Measurements from ENCODE around the gene PXMP4.
A peak's percentile ranks its signal among the peaks of the same experiment; 100 is the strongest.

PXMP4 gene

GRCh38 chr20:33681288-33681687 lies 38.8 kb downstream of the PXMP4 start:
- DNase-seq = no peak

- peak; percentile 89 for DNase-seq
Measured at GRCh38 chr20:33680686-33681085, 39.4 kb downstream of the PXMP4 start.

- no peak for DNase-seq
Measured at GRCh38 chr20:33679758-33680485, 40.2 kb downstream of the PXMP4 start.

GRCh38 chr20:33677991-33678702 lies 42.0 kb downstream of the PXMP4 start:
- no peak for DNase-seq

DNA sequence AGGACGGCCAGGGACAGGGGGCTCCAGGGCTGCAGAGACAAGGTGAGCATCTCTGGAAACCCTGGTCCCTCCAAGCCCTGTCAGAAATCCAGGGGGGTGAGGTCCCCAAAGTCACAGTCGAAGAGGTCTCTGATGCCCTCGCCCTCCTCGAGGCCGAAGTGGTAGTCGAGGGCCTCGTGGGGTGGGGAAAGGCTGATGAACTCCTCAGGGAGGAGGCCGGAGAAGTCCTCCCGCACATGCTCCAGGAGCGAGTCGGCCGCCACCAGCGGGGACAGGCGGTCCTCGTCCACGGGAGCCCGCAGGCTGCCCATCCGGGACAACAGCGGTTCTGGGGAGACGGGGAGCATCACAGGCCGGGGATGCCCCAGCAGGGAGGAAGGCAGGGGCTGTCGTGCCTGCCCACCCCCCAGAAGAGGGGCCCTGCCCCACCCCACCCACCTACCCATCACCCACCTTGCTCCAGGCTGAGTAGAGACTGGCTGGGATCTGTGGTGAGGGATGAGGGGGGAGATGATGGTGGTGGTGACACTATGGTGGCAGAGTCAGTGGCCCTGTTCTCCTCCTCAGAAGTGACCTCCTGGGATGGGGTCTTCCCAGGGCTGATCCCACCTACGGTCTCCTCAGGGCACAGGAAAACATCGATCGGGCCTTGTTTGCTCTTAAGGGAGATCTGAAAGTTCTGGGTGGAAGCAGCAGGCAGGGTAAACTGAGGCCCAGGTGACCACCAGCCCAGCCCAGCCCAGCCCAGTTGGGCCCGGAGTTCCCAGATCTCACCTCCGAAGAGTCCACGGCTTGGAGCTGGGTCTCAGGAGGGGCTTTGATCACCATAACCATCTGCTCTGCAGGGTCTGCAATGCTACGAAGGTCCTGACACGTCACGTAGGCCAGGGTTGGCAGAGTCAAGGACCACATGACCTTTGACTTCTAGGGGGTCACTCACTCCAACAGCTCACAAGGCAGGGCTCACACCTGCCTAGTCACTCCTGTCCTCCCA lies 43.2 kb downstream of the PXMP4 start:
- DNase-seq = no peak

DNA sequence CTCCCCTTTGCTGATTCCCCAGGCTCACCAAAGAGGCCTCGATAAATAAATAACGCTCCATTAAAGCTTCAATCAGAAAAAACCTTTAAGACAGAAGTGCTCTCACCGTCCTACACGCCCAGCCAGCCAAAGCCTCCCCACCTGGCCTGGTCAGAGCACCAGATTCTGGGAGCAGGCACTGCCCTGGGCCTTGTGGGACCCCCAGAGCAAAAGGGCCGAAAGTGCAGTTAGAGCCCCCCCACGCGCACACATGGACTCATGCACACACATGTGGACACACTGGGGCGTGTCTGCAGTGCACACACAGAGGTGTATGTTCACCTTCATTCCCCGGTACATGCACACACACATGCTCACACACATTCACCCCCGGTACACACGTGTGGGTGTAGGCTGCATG lies 44.0 kb downstream of the PXMP4 start:
- no peak for DNase-seq

DNA sequence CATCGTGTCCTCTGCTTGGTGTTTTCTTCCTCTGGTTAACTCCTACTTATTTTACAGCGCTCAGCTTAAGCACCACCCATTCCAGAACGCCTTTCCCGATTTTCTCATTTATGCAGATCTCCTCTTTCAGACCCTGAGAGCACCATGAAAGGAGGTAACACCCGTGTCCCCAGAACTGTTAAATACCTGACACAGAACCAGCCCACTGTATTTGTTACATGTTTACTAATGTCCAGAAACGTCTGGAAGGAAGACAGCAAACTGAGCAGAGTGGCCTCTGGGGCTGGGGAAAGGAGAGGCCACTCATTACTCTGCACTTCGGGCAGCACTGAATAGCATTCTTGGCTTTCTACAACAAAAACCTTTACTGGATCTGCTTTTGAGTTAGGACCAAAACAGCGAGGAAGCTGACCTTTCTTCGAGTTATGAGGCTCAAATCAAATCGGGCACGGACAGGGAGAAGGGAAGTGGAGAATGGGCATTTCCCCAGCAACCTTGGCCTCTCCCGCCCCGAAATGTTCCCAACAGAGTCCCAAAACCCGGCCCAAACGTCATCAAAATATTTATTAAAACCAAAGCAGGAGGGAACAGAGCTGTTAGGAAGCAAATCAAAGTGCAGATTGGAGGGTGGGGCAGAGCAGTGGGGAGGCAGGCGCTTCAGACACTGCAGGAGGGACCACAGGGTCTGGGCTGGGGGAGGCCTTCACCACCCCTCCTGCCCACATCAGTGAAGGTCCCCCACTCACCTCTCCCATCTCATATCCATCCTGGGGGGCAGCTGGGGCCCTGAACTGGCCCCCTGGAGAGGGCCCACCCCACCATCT lies 44.8 kb downstream of the PXMP4 start:
- no peak for DNase-seq

DNA sequence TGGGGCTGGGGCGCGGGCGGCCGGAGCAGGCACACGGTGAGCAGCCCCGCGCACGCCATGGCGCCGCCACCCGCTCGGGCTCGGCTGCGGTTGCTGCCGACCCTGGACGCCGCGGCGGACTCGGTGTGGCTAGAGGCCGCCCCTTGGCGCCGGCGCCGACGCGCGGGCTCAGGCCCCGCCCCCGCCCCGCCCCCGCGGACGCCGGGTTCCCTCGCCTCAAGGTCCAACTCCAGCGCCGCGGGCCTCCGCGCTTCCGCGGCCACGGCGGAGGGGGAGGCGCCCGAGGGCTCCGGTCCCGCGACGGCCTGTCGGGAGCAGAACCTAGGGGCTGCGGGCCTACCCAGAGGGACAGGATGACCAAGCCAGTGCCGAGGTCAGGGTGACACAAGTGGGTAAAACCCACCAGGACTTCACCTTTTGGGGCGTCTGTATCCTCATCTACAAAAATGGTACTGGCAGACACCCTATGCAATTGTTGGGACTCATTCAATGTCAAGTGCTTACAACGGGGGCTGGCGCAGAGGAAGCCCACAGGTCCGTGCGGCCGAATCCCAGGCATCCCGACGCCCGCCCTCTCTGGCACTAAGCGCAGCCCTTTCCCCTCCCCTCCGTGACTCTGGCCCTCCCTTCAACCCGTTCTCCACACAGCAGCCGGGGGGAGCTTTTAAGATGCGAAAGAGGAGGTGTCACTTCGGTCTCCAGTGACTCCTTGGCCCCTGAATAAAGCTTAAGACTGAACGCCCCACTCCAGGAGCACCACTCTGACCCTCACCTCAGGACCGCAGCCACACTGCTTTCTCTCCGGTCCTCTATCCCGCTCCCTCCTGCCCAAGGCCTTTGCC lies 45.6 kb downstream of the PXMP4 start, which contains the start of gene NECAB3:
NECAB3 (minus strand) TSS at position 135 of the 842 bp plus-strand sequence; CDS start at position 59, 76 bp downstream.
- peak; percentile 78 for DNase-seq

DNA sequence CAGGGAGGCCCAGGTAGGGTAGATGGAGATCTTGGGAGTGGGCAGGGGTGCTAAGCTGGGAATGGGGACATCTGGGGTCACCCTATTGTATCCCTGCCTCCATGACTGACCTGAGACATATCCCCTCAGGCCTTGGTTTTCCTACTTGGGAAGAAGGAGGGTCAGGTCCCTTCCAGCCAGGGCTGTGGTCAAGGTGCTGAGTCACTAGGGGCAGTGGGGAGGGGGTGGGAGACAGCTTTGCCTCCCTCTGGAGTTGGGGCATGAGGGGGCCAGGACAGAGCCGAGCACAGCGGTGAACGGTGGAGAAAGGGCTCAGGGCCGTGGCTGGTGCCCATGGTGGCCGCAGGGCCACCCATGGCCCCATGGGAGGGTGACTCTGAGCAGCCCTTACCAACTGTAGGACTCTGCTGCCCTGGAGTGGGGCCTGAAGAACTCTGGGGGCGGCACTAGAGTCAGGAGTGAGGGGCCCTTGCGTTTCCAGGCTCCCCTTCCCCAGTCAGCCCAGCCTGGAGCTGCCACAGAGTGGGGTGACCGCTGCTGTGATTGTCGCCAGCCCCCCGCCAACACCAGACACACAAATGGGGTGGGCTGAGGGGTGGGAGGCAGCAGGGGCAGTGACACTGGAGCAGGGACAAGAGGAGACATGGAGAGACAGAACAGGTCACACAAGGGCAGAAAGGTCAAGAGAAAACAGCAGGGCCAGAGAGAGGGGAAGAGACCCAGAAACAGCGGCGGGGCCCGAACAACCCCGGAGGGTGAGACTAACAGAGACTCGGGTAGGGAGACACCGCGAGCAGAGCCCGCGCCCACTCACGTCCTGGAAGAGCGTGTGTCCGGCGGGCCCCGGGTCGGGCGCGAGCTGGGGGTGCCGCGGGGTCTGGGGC lies 46.5 kb downstream of the PXMP4 start:
- no peak for DNase-seq

DNA sequence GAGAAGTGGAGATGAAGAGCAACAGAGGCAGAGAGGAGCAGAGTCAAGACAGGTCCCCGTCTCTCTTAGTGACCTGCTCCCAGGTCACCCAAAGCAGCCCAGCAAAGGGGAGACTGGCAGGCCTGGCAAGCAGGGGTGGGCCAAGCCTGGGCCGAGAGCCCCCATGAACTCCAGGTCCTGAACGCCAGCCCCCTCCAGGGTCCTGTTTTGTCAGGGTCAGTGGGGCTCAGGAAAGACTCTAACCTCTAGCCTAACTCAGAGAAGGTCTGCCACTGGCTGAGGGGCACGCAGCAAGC lies 47.0 kb downstream of the PXMP4 start:
- no peak for DNase-seq

- DNase-seq = no peak
Measured at GRCh38 chr20:33672426-33673113, 47.5 kb downstream of the PXMP4 start.

DNA sequence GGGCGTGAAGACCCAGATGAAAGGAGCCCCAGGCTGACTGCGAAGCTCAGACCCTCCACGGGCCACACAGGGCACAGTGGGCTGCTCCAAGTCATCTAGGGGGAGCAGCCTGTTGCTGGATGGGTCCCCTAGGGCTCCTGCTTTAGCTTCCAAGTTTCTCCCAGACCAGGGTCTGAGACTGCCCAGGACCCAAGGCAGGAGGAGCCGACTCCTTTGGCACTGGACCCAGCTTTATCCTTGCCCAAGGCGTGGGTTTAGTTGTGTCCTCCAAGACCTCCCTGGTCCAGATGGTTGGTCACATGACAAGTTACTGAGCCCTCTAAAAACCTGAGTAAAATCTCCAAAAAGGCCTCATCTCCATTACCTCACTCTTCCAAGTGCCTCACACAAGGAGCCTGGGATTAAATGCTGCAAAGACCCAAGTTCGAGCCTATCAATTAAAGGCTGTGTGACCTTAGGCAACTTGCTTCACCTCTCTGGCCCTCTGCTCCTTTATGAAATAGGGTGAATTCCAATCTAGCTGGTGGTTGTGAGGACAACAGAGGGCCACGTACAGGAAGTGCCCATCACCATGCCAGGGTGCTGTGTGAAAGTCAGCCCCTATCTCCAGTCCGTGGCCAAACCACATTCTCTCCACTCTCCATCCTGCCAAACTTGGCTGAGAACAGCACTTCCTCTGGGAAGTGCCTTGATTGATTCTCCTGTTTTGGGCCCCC lies 48.4 kb downstream of the PXMP4 start:
- no peak for DNase-seq

DNA sequence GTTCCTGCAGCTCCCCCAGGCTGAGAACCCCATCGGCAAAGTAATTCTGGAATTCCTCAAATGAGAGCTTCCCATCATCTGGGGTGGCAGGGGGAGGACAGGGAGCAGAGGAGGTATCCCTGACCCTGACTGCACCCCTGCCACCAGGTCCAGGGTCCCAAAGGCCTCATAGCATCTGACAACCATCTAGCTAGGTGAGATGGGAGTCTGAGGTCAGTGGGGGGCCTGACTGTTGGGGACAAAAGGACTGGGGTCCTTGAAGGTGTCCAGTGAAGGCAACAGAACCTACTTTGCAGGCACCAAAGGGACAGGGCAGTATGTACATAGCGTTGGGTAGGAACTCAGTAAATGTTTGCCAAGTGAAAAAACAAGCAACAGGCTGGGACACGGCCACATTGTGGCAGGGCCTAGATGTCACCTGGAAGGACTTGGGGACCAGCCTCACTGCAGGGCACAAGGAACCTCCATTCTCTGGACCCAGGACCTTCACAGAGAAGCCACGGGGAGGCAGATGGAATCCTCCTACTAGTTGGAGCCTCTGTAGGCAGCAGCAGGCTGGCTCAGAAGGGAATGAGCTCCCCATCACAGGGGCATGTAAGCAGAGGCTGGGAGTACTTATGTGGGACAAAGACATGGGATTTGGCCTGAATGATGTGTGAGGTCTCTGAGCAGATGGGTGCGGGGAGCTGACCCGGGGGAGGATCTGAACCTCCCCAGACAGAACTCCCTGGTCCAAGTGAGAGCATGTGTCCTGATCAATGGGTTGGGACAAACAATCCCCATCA lies 49.2 kb downstream of the PXMP4 start:
- no peak for DNase-seq

DNA sequence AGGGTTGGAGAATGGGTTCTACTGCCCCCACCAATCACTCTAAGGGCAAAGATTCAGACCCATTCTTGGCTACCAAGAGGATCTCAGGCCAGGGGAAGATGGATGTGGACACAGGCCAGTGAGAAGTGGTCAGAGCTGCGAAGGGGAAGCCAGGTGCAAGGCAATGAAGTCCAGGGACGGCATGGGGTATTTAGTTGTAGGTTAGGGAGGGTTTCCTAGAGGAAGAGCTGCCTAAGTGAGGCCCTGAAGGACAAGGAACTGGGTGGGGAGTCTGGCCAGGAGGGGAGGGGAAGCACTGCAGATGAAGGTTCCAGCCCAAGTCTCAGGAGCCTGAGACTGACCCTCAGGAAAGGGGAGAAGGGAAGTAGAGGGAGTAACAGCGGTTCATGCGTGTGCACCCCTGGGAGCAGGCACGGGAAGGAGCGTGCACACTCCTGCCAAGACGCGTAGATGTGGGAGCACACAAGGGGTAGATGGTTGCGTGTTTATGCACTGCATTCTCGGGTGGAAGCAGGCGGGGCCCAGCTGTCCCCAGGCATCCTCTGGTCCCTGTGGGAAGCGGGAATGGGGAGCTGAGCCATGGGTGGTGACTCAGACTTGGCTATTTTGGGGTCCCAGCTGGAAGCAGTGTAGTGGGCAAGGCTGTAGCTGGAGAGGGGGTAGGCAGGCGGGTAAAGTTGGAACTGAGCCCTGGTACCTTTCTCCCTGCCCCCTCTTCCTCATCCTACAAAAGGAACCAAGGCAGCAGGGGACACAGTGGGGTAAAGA lies 50.1 kb downstream of the PXMP4 start:
- DNase-seq = no peak

GRCh38 chr20:33669224-33669623 lies 50.9 kb downstream of the PXMP4 start:
- DNase-seq = no peak

DNA sequence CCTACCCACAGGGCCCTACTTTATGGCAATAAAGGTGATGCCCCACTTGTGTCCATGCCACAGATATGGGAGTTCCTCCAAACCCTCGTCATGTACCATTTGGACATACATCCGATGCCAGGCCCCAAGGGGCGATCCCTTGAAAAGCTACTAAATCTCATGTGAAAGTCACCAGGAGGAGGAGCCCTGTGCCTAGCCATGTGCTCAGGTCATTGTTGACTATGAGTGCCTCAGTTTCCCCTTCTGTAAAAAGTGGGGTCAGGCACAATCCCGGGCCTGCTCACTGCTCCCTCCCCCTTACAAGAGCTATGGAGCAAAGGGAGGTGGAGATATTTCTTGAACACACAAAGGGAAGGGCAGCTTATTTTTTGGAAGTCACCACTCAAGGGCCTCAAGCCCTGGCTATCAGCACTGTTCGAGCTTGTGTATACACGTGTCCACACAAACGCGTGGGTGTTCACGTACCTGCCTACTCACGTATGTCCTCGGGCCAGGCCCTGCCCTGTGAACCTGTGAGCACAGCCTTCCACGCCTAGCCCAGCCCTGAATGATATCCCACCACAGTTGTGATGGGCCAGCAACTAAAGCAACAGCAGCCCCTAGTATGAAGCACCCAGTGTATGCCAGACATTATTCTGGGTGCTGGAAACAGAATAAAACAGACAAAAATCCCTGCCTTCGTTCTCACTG lies 51.5 kb downstream of the PXMP4 start:
- no peak for DNase-seq

All from fibroblast of skin of scalp (primary cell).